Stimulated activated CD4-positive, alpha-beta T cell treated with anti-CD3 and anti-CD28 coated beads, Interleukin-4, amount 100 ng/mL, for 24 hours (primary cell): ENCODE measurements around the gene FUT2.
"Not testable (repeated sequence)": the region's sequence is repeated elsewhere in the genome, so short reads cannot be mapped to it uniquely, and the experiment has no call there.

Experiments used
- DNase-seq: peaks from one replicate; pipeline ENCODE4 v3.0.0-alpha.2; 2020

FUT2 gene

GRCh38 chr19:48708471-48708870 lies 12.7 kb downstream of the FUT2 start:
- no peak for DNase-seq

- DNase-seq, result no peak
Observed at GRCh38 chr19:48711106-48711662, 15.4 kb downstream of the FUT2 start.

GRCh38 chr19:48713041-48713863 lies 17.5 kb downstream of the FUT2 start:
- DNase-seq, result no peak

GRCh38 chr19:48713864-48714755 lies 18.3 kb downstream of the FUT2 start:
- peak; percentile 98 for DNase-seq

GRCh38 chr19:48714759-48715675 lies 19.2 kb downstream of the FUT2 start:
- no peak for DNase-seq

- no peak for DNase-seq
Observed at GRCh38 chr19:48715681-48716171, 20.0 kb downstream of the FUT2 start.

GRCh38 chr19:48716562-48717291 lies 21.0 kb downstream of the FUT2 start:
- no peak for DNase-seq

GRCh38 chr19:48718106-48718505 lies 22.3 kb downstream of the FUT2 start:
- not testable (repeated sequence) for DNase-seq

- DNase-seq, result no peak
Observed at GRCh38 chr19:48718711-48719231, 23.0 kb downstream of the FUT2 start.

- no peak for DNase-seq
Observed at GRCh38 chr19:48719263-48720171, 23.7 kb downstream of the FUT2 start, which contains the start of gene MAMSTR. MAMSTR (minus strand) TSS chr19:48719725; CDS start chr19:48719031, 694 bp downstream.

GRCh38 chr19:48720251-48720612 lies 24.5 kb downstream of the FUT2 start:
- no peak for DNase-seq

GRCh38 chr19:48720613-48721296 lies 25.0 kb downstream of the FUT2 start:
- DNase-seq, result peak; percentile 95

- no peak for DNase-seq
Observed at GRCh38 chr19:48722196-48722708, 26.5 kb downstream of the FUT2 start.

GRCh38 chr19:48724796-48725753 lies 29.3 kb downstream of the FUT2 start:
- DNase-seq, result peak; percentile 36

- no peak for DNase-seq
Observed at GRCh38 chr19:48726556-48726955, 30.8 kb downstream of the FUT2 start.

GRCh38 chr19:48728911-48729664 lies 33.3 kb downstream of the FUT2 start:
- no peak for DNase-seq

- no peak for DNase-seq
Observed at GRCh38 chr19:48731452-48731851, 35.7 kb downstream of the FUT2 start.
